Stimulated activated CD4-positive, alpha-beta T cell treated with anti-CD3 and anti-CD28 coated beads, TNF-alpha, amount 100 ng/mL, for 48 hours (primary cell): ENCODE results near the gene DISC1.
"Not testable (repeated sequence)": the region's sequence is repeated elsewhere in the genome, so short reads cannot be mapped to it uniquely, and the experiment has no call there.

Experiments
- DNase-seq, 3 donors: peaks; one replicate each; pipeline ENCODE4 v3.0.0-alpha.2; 2020; ENCODE audit warnings: low read depth in 3 of 3

The DISC1 gene

GRCh38 chr1:231605149-231606100 lies 21.2 kb upstream of the DISC1 start:
- DNase-seq: no peak

DNA sequence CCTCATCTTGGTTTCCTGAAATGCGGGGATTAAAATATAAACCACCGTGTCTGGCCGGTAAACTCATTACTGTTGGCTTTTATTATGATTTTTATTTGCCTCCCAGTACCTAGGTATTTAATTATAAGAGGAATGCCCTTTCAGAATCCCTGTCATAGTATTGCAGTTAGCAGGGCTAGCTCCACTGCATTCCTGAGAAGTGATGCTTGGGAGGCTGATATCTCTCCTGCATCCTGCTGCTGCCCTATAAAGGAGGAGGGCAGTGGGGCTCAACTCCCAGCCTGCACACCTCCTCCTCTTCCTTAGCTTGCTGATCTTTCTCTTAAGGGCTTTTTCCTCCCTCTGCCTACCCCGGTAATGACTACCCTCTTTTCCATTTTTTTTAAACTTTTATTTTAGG lies 19.9 kb upstream of the DISC1 start:
- DNase-seq: no peak

- no peak for DNase-seq
Measured at GRCh38 chr1:231610388-231610787, 16.2 kb upstream of the DISC1 start.

DNA sequence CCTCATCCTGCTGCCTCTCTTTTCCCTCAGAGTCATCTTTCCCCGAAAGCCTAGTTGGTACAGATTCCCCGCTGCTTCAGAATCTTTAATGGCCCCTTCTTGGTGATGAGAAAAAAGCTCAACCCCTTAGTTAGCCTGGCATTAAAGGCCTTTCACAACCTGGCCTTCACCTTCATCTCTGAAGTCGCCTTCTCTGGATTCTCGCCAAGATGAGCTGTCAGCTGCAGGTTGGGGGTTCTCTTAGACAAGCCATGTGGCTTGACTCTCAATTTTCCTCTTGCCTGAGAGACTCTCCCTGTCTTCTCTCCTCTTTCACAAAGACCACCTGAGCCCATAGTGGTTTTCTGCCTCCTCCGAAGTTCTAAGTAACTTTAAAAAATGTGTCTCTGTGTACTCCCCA lies 15.5 kb upstream of the DISC1 start:
- no peak for DNase-seq

DNA sequence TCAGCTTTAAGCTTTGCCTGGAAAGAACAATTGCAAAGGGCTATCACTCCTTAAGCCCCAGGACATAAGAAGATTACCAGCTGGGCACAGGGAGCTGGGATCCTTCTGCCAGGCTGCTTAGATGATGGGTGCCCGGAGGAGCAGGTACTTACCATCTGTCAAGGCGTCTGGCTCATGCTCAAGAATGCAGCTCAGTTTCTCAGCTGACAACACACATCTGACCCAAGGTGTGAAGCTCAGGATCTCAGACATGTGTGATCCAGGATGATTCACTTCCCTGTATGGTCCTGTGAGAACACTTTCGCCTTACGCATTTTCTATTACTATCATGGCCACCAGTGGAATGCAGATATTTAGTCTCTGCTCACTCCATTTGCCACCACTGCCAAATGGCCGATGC lies 14.7 kb upstream of the DISC1 start:
- DNase-seq: no peak

- DNase-seq: no peak
Measured at GRCh38 chr1:231612393-231613089, 14.0 kb upstream of the DISC1 start.

- no peak for DNase-seq
Measured at GRCh38 chr1:231613419-231614349, 12.9 kb upstream of the DISC1 start.

DNA sequence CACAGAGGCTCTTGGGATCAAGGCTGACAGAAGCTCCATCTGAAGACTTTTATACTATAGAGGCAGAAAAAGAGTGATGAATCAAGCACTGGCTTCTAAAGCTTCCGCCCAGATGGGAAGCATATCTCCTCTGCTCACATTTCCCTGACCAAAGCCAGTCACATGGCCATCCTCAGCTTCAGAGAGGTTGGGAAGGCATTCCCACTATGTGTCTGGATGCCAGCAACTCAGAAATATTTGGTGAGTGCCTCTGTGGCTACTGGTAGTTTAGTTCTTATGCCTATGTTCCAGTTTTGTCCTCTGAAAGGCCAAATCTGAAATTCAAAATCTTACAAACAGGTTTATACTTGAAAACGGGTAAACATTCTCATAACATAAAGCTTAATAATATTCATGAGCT lies 9.9 kb upstream of the DISC1 start:
- DNase-seq: no peak

DNA sequence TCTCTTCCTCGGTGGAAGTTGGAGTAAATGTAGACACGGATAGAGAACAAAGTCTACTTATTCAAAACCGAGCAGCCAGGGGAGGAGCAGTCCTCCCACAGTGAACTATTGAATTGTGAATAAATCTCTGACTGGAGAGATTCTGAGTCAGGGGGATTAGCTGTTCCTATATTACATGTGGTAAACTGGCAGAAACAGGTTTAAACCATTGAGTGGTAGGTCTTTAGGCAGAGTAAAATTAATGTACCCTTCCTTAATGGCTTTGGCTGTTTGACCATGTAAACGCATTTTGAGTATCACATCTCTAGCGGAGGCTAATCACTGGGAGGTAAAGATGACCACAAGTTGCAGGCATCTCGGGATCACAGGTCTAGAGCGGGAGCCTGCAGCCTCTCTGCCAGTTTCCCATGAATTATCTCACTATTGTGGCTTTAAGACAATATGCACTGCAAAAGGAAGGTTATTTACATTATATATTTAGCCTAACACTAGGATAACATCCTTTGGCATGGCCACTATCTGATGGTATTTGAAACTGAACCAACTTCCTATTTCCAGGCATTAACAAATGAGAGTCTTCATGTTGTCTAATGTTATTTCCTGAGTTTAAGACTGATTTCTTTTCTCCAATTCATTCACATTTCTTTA lies 7.9 kb upstream of the DISC1 start:
- DNase-seq: no peak

DNA sequence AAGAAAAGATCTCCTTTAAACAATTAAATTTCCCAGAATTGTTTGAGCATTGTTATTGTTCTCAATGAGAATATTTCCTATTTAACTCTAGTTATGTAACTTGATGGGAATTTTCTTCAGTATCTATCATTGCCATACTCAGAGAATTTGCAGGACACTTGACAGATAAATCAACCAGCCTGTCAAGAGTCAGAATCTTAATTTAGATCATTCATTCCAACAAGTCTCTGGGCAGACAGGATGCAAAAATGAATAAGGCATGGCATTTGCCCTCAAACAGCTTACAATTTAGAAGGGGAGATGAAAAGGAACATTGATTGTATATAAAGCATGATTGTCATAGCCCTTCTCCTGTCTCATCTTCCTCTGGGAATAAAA lies 7.3 kb upstream of the DISC1 start:
- DNase-seq: no peak

DNA sequence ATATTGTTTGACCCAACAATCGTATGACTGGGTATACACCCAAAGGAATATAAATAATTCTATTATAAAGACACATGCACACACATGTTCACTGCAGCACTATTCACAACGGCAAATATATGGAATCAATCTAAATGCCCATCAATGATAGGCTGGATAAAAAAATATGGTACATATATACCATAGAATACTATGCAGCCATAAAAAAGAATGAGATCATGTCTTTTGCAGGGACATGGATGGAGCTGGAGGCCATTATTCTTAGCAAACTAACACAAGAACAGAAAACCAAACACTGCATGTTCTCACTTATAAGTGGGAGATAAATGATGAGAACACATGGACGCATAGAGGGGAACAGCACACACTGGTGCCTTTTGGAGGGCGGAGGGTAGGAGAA lies 1.5 kb upstream of the DISC1 start:
- DNase-seq: not testable (repeated sequence)

DNA sequence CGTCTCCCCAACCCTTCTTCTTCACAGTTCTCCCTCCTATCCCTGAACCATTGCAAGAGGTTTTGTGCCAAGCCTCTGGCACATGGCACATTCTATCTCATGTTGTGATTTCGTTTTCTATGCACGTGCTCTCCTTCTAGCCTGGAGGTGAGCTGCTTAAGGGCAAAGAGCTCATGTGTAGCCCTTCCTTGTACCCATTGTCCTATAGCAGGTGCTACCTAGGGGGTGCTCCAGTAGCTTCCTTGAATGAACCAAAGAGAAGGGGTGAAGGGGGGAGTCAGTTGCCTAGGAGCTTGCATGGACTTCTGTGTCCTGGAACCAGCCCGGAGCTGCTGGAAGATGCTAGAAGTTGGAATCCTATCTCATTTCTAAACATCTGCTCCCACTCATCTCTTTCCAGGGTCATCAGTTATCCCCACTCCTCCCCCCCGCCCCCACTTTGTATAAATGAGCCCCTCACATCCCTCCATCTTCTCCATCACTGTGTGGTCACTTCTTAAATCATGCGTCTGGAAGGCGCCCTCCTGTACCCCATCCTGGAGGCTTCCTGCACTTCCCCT lies 535 bp upstream of the DISC1 start:
- DNase-seq: no peak

- DNase-seq: peak in 1 of 3 donors; percentile 36
Measured at GRCh38 chr1:231626951-231627614, 493 bp downstream of the DISC1 start.

DNA sequence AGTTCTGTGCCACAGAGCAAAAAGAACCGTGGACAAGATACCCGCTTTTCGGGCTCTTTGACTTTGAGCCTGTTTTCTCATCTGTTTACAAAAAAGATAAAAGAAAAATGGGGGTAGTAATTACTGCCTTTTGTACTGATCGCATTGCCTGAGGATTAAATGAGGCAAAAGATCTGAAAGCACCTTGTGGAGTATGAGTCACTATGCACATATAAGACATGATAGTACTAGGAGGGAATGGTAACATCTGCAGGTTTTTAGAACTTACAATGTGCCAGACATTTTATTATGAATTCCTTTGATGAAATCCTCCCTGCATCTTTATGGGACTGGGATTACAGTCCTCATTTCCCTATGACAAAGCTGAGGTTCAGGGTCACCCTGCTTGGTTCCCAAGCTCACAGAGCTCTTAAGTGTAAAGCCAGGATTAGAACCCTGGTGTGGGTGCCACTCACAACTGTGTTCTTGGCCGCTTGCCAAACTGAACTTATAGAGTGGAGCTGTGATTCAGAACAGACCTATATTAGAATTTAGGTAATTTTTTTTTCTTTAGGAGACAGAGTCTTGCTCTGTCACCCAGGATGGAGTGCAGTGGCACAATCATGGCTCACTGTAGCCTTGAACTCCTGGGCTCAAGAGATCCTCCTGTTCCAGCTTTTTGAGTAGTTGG lies 1.8 kb downstream of the DISC1 start:
- DNase-seq: peak; percentile 34 to 63 (median 55)

DNA sequence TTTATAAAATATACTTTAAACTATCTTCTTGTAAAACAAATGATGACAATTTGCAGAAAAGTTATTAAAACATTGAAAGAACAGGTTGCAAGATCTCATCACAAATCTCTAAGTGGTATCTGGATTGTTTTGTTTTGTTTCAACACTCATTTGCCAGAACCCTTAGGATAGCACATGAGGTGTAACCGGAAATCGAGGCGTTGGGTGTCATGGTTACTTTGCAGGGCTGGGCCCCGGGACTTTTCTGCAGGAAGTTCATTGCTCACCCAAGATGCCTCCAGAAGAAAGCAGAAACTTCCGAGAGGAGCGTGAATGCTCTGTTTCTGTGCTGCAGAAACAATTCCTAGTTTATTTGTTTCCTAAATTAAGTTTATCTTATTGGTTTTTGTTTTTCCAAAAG lies 2.5 kb downstream of the DISC1 start:
- DNase-seq: no peak

GRCh38 chr1:231630558-231631205 lies 4.1 kb downstream of the DISC1 start:
- no peak for DNase-seq

DNA sequence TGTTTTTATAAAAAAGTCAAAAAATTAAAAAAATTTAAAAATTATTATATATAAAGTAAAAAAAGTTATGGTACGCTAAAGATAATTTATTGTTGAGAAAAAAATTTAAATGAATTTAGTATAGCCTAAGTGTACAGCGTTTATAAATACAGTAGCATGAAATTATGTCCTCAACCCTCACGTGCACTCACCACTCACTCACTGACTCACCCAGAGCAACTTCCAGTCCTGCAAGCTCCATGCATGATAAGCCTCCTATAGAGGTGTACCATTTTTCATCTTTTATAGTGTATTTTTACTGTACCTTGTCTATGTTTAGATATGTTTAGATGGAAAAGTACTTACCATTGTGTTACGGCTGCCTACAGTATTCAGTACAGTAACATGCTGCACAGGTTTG lies 5.1 kb downstream of the DISC1 start:
- DNase-seq: no peak

GRCh38 chr1:231632119-231632518 lies 5.5 kb downstream of the DISC1 start:
- no peak for DNase-seq

GRCh38 chr1:231634323-231635013 lies 7.9 kb downstream of the DISC1 start:
- no peak for DNase-seq
